Stomach (tissue), 9 donors: ENCODE data around the gene TIMM44. TPM values are rescaled to one million over a fixed set of nuclear protein-coding genes. Genes with fewer than 3 reads are reported as not detected.
A peak's percentile ranks its signal among the peaks of the same experiment; 100 is the strongest.

ENCODE experiments used
- DNase-seq, 2 donors: peaks; one replicate each; pipeline versions ENCODE4 v3.0.0 to v3.0.0-alpha.2; 2013 to 2019
- H3K27ac ChIP-seq, 5 donors: fragments of 200-600 bp in 4 of 5; sonication (generic) in 4 of 5; one replicate each; pipeline ENCODE4 v1.5.1; 2013 to 2019; ENCODE audit warnings: mild to moderate bottlenecking in 1 of 5, moderate library complexity in 1 of 5
- H3K27me3 ChIP-seq, 3 donors: fragments of 200-600 bp; sonication (generic); one replicate each; pipeline ENCODE4 v1.5.1; 2017 to 2019; ENCODE audit warnings: mixed run types in 1 of 3
- H3K36me3 ChIP-seq, 4 donors: fragments of 200-600 bp; sonication (generic); 1 replicate in 3 of 4; 2 replicates in 1 of 4; pipeline ENCODE4 v1.5.1; 2016 to 2019
- H3K4me1 ChIP-seq, 4 donors: fragments of 200-600 bp; sonication (generic); one replicate each; pipeline ENCODE4 v1.5.1; 2016 to 2019
- H3K4me3 ChIP-seq, 4 donors: fragments of 200-600 bp; sonication (generic) in 3 of 4; one replicate each; pipeline ENCODE4 v1.5.1; 2016 to 2019; ENCODE audit warnings: mild to moderate bottlenecking in 1 of 4
- H3K9me3 ChIP-seq, 4 donors: fragments of 200-600 bp; sonication (generic); one replicate each; pipeline ENCODE4 v1.5.1; 2016 to 2019
- EP300 ChIP-seq: sonication (generic); formaldehyde crosslinking; IDR thresholded peaks from one replicate; pipeline ENCODE4 v1.6.1; 2017; ENCODE audit warnings: antibody characterized with exemption
- POLR2A ChIP-seq, 4 donors: fragments of 450-650 bp; IDR thresholded peaks; one replicate each; pipeline ENCODE4 v1.6.1; 2016; ENCODE audit warnings: antibody characterized with exemption in 4 of 4, control low read depth in 2 of 4, mild to moderate bottlenecking in 1 of 4, moderate library complexity in 1 of 4
- POLR2AphosphoS5 ChIP-seq, 3 donors: sonication (generic); formaldehyde crosslinking; IDR thresholded peaks; one replicate each; pipeline ENCODE4 v1.6.1; 2016; ENCODE audit warnings: antibody characterized with exemption in 3 of 3
- WGBS, 5 donors: extraction: QIAGEN DNeasy Blood & Tissue Kit in 3 of 5; methylation state at CpG; one replicate each; pipeline versions ENCODE4 v1.1.5 to v1.1.7; 2013 to 2018; 5-methylcytosine and 5-hydroxymethylcytosine counted together
- intact Hi-C: fragments of 100-400 bp; cut with DNase I; formaldehyde crosslinking; loops from one replicate; pipeline ENCODE4 v1.15.1; 2023; ENCODE audit warnings: low total_unique reads
- polyA plus RNA-seq, 3 donors: library from polyadenylated mRNA; stranded (reverse); fragments of 200-250 nt; gene quantifications; one replicate each; pipeline ENCODE4 v1.2.3, GENCODE V29; 2013
- total RNA-seq, 5 donors: library from RNA; depleted of rRNA; stranded (reverse); fragments of >200 nt; gene quantifications; one replicate each; pipeline versions ENCODE4 v1.1.0 to v1.2.3, GENCODE V29; 2014 to 2016
- TF ChIP-seq, protein P1 (sequence below), 7 experiments: fragments of 450-650 bp in 4 of 7; fragments of 200-600 bp in 3 of 7; sonication (generic) in 3 of 7; IDR thresholded peaks; one replicate each; pipeline ENCODE4 v1.5.1; 2016 to 2019; ENCODE audit warnings: antibody characterized with exemption in 7 of 7, control low read depth in 2 of 7, mild to moderate bottlenecking in 1 of 7
- donor health status: healthy with polysubstance abuse.
- donor health status: Bipolar disorder and iron deficiency.
- donor health status: healthy.

TIMM44 gene
- total and polyA plus RNA-seq, 8 donors = 41.0 to 123 (median 52.8) TPM

DNA sequence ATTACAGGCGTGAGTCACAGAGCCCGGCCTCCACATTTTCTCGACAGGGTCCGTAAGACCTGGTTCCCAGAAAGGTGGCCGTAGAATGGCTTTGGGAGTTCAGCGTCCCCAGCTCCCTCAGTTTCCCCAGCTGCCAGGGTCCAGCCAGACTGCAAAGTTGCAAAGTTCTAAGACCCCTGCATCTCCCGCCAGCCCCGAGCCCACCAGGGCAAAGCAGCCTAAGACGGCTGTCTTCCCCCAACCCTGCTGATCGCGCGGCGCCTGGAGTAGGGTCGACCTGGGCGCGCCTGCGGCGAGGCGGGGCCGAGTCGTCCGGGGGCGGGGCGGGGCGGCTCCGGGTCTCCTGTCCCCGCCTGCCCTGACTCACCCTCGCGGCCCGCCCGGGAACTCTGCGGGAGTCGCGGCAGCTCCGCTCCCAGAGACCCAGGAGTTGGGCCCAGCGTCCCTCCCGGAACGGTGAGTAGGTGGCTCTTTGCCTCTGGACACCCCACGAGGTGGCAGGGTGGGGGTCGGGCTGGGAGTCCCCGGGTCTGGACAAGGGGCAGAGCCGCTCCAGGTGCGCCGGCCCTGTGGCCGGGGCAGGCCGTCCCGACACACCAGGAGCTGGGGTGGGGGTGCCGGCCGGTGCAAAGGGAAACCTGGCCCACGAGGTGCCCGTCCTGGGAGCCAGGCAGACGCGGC, 55.2 kb downstream of the TIMM44 start, which contains the start of gene LRRC8E:
Gene LRRC8E (plus strand): TSS at position 366 of the 681 bp plus-strand sequence. CDS start 7,094 bp downstream, outside the sequence.
- DNase-seq = peak; percentile 79 to 89
- Histone ChIP-seq H3K4me1 (peaks cover 0 to 14% (median 12%) of the 10 kb centered on the region in 4 donors), H3K4me3 (peak within 1 kb of the TSS; percentile 41 to 53 (median 46)), H3K27me3 (peaks cover 0 to 65% (median 10%) of the 10 kb centered on the region in 3 donors), H3K36me3 (no peaks in the 10 kb centered on the region), H3K9me3 (no peaks in the 10 kb centered on the region), H3K27ac (peak within 1 kb of the TSS; percentile 9 to 75 (median 69))
- TF ChIP-seq EP300 (no peak), POLR2A (IDR thresholded peaks at IDR 0.05) (no peak), POLR2AphosphoS5 (IDR thresholded peaks at IDR 0.05) (peak in 2 of 3 donors; percentile 56 to 62)
- TF ChIP-seq, protein P1, sequence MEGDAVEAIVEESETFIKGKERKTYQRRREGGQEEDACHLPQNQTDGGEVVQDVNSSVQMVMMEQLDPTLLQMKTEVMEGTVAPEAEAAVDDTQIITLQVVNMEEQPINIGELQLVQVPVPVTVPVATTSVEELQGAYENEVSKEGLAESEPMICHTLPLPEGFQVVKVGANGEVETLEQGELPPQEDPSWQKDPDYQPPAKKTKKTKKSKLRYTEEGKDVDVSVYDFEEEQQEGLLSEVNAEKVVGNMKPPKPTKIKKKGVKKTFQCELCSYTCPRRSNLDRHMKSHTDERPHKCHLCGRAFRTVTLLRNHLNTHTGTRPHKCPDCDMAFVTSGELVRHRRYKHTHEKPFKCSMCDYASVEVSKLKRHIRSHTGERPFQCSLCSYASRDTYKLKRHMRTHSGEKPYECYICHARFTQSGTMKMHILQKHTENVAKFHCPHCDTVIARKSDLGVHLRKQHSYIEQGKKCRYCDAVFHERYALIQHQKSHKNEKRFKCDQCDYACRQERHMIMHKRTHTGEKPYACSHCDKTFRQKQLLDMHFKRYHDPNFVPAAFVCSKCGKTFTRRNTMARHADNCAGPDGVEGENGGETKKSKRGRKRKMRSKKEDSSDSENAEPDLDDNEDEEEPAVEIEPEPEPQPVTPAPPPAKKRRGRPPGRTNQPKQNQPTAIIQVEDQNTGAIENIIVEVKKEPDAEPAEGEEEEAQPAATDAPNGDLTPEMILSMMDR (IDR thresholded peaks at IDR 0.05) = no peak
- intact Hi-C loops = no loop called here
- 6 to 15% (median 7%) methylated on average over 27 to 53 of the region's 53 CpGs for WGBS, 5 donors

- intact Hi-C loops = no loop called here
- 74 to 89% (median 81%) methylated on average over 16 of the region's 16 CpGs for WGBS, 5 donors
- Histone ChIP-seq H3K9me3 (no peaks in the 10 kb centered on the region), H3K4me1 (peaks cover 0 to 14% (median 12%) of the 10 kb centered on the region in 4 donors), H3K27ac (no peak overlapping the region), H3K27me3 (peaks cover 0 to 58% (median 10%) of the 10 kb centered on the region in 3 donors), H3K36me3 (no peaks in the 10 kb centered on the region), H3K4me3 (peak overlapping the region in 1 of 4 donors; percentile 53)
- no peak for DNase-seq
- TF ChIP-seq POLR2AphosphoS5 (IDR thresholded peaks at IDR 0.05) (no peak), POLR2A (IDR thresholded peaks at IDR 0.05) (no peak), EP300 (no peak)
- TF ChIP-seq, protein P1 (IDR thresholded peaks at IDR 0.05) = no peak
These were observed 55.9 kb downstream of the TIMM44 start for GRCh38 chr19:7887408-7888144.

- H3K4me3 ChIP-seq = no peak overlapping the region
- no peaks in the 10 kb centered on the region for H3K36me3 ChIP-seq
- TF ChIP-seq, protein P1 (IDR thresholded peaks at IDR 0.05) = no peak
- TF ChIP-seq POLR2A (IDR thresholded peaks at IDR 0.05) = no peak
- no peak for TF ChIP-seq POLR2AphosphoS5 (IDR thresholded peaks at IDR 0.05)
- no peak for TF ChIP-seq EP300
- intact Hi-C loops = no loop called here
- no peak for DNase-seq
- H3K27me3 ChIP-seq = peaks cover 0 to 44% (median 10%) of the 10 kb centered on the region in 3 donors
- WGBS, 5 donors = 80 to 86% (median 84%) methylated on average over 8 of the region's 8 CpGs
- no peak overlapping the region for H3K27ac ChIP-seq
- peaks cover 0 to 14% (median 12%) of the 10 kb centered on the region in 4 donors for H3K4me1 ChIP-seq
- no peaks in the 10 kb centered on the region for H3K9me3 ChIP-seq
These were observed 57.6 kb downstream of the TIMM44 start for GRCh38 chr19:7885818-7886217.

GRCh38 chr19:7883796-7884570, 59.5 kb downstream of the TIMM44 start:
- intact Hi-C loops = no loop called here
- TF ChIP-seq POLR2AphosphoS5 (IDR thresholded peaks at IDR 0.05) (no peak), POLR2A (IDR thresholded peaks at IDR 0.05) (no peak), EP300 (no peak)
- TF ChIP-seq, protein P1 (IDR thresholded peaks at IDR 0.05) = no peak
- no peak overlapping the region for H3K4me3 ChIP-seq
- DNase-seq = no peak
- 86 to 90% (median 87%) methylated on average over 2 of the region's 2 CpGs for WGBS, 5 donors
- no peak overlapping the region for H3K27ac ChIP-seq
- no peaks in the 10 kb centered on the region for H3K9me3 ChIP-seq
- H3K4me1 ChIP-seq = peaks cover 0 to 11% (median 10%) of the 10 kb centered on the region in 4 donors
- no peaks in the 10 kb centered on the region for H3K36me3 ChIP-seq
- H3K27me3 ChIP-seq = peaks cover 0 to 34% (median 10%) of the 10 kb centered on the region in 3 donors
